ENCODE results near the gene RASSF5.

DNA sequence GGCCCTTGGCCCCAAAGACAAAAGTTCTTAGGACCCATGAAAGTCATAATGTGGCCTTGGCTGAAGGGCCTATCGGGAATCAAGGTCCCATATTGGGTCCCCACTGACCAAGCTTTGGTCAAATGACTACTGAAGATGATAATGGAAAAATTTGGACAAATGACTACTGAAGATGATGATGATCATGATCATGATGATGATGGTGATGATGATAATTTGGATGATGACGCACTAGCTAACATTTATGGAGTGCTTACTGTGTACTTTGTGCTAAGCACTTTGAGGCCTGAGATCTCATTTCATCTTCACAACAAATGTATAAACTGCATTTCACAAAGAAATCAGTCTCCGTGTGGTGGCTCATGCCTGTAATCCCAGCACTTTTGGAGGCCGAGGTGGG, 65.5 kb downstream of the RASSF5 start:
- TF ChIP-seq IRX3 (CRISPR knock-in tag; IDR thresholded peaks at IDR 0.05; ENCODE audit: borderline replicate concordance, low read depth) (no peak), BRD4 (CRISPR knock-in tag; IDR thresholded peaks at IDR 0.05) (no peak), ETV5 (CRISPR knock-in tag; IDR thresholded peaks at IDR 0.05; ENCODE audit: borderline replicate concordance) (no peak), TAF1 (CRISPR knock-in tag; IDR thresholded peaks at IDR 0.05) (no peak), TCF12 (IDR thresholded peaks at IDR 0.05) (no peak), TCF12 (CRISPR knock-in tag; IDR thresholded peaks at IDR 0.05) (no peak)
- TF ChIP-seq, protein P1, sequence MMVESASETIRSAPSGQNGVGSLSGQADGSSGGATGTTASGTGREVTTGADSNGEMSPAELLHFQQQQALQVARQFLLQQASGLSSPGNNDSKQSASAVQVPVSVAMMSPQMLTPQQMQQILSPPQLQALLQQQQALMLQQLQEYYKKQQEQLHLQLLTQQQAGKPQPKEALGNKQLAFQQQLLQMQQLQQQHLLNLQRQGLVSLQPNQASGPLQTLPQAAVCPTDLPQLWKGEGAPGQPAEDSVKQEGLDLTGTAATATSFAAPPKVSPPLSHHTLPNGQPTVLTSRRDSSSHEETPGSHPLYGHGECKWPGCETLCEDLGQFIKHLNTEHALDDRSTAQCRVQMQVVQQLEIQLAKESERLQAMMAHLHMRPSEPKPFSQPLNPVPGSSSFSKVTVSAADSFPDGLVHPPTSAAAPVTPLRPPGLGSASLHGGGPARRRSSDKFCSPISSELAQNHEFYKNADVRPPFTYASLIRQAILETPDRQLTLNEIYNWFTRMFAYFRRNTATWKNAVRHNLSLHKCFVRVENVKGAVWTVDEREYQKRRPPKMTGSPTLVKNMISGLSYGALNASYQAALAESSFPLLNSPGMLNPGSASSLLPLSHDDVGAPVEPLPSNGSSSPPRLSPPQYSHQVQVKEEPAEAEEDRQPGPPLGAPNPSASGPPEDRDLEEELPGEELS (CRISPR knock-in tag; IDR thresholded peaks at IDR 0.05): no peak
- TF ChIP-seq, protein P2, sequence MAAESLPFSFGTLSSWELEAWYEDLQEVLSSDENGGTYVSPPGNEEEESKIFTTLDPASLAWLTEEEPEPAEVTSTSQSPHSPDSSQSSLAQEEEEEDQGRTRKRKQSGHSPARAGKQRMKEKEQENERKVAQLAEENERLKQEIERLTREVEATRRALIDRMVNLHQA (CRISPR knock-in tag; IDR thresholded peaks at IDR 0.05): no peak
- TF ChIP-seq, protein P3, sequence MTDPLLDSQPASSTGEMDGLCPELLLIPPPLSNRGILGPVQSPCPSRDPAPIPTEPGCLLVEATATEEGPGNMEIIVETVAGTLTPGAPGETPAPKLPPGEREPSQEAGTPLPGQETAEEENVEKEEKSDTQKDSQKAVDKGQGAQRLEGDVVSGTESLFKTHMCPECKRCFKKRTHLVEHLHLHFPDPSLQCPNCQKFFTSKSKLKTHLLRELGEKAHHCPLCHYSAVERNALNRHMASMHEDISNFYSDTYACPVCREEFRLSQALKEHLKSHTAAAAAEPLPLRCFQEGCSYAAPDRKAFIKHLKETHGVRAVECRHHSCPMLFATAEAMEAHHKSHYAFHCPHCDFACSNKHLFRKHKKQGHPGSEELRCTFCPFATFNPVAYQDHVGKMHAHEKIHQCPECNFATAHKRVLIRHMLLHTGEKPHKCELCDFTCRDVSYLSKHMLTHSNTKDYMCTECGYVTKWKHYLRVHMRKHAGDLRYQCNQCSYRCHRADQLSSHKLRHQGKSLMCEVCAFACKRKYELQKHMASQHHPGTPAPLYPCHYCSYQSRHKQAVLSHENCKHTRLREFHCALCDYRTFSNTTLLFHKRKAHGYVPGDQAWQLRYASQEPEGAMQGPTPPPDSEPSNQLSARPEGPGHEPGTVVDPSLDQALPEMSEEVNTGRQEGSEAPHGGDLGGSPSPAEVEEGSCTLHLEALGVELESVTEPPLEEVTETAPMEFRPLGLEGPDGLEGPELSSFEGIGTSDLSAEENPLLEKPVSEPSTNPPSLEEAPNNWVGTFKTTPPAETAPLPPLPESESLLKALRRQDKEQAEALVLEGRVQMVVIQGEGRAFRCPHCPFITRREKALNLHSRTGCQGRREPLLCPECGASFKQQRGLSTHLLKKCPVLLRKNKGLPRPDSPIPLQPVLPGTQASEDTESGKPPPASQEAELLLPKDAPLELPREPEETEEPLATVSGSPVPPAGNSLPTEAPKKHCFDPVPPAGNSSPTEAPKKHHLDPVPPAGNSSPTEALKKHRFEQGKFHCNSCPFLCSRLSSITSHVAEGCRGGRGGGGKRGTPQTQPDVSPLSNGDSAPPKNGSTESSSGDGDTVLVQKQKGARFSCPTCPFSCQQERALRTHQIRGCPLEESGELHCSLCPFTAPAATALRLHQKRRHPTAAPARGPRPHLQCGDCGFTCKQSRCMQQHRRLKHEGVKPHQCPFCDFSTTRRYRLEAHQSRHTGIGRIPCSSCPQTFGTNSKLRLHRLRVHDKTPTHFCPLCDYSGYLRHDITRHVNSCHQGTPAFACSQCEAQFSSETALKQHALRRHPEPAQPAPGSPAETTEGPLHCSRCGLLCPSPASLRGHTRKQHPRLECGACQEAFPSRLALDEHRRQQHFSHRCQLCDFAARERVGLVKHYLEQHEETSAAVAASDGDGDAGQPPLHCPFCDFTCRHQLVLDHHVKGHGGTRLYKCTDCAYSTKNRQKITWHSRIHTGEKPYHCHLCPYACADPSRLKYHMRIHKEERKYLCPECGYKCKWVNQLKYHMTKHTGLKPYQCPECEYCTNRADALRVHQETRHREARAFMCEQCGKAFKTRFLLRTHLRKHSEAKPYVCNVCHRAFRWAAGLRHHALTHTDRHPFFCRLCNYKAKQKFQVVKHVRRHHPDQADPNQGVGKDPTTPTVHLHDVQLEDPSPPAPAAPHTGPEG (CRISPR knock-in tag; IDR thresholded peaks at IDR 0.05): no peak
